NK-92 (cell line): ENCODE results near the gene CYB561D2.
A peak's percentile ranks its signal among the peaks of the same experiment; 100 is the strongest.

Experiments
- DNase-seq: peaks from one replicate; lab custom pipeline; 2025; ENCODE audit not compliant: unreplicated experiment; lab: John Stamatoyannopoulos, UW

CYB561D2 gene

GRCh38 chr3:50340448-50341329 lies 10.0 kb upstream of the CYB561D2 start, which contains the start of gene RASSF1:
Gene RASSF1, minus strand, starts transcription at chr3:50340836. Its CDS starts 31 bp downstream, at chr3:50340805.
- peak; percentile 17 for DNase-seq

- no peak for DNase-seq
Measured at GRCh38 chr3:50341537-50341936, 9.1 kb upstream of the CYB561D2 start.

GRCh38 chr3:50341996-50342650 lies 8.5 kb upstream of the CYB561D2 start:
- no peak for DNase-seq

DNA sequence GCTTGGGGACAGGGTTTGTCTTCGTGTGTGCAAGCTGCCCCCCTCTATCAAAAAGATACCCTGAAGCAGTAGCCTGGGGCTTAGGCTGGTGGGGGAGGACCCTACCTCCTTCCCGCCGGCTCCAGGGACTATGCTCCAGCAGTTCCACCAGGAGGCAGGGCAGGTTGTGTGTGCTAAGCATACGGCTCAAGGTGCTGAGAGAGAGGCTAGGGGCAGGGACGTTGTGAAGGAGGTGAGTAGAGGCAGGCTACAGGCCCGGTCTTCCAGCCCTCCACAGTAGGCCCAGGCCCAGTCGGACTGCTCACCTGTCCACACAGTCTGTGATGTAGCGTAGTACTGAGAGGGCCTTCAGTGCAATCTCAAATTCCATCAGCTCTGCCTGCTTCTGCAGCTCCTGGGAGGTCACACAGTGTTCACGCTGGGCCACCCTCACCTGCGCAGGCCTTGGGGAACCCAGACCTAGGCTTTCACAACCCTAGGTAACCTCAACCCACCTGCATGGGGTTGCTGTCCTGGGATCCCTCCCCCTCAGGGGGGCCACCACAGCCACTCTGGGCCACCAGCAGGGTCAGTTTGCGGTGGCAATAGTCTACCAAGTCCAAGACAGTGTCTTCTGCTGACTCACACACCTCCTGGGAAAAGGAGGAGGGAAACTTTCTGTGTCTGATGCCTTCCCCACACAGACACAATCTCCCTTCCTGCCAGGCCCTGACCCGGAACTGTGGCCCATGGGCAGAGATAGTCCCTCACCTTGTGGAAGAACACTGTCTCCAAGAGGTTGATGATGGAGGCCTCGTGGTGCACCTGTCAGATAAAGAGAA lies 7.6 kb upstream of the CYB561D2 start:
- DNase-seq: no peak

- DNase-seq: no peak
Measured at GRCh38 chr3:50345008-50345407, 5.7 kb upstream of the CYB561D2 start.

GRCh38 chr3:50345586-50346234 lies 5.0 kb upstream of the CYB561D2 start, which contains the start of gene ZMYND10:
Gene ZMYND10, minus strand, starts transcription at chr3:50345732. Its CDS starts 153 bp downstream, at chr3:50345579.
- DNase-seq: no peak

DNA sequence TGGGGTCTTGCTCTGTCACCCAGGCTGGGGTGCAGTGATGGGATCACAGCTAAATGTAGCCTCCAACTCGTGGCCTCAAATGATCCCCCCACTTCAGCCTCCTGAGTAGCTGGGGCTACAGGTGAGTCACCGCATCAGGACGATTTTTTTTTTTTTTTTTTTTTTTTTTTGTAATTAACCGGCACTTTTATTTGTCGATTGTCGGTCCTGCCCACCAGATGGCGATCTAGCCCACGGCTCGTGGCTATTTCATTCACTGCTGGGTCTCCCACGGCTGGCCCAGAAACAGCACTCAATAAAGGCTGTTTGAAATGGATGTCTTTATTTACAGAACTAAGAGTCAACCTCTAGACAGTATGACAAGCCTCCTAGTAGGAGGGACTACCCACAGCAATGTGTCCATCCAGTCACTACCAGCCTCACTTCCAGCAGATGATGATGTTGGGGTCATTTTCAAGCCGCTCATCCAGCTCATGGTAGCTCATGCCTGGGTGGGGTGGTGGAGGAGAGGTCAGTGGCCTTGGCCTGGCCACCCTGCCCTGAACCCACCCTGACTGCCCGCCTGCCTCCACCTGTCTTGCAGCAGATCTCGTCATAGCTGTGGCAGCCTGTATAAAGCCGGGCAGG lies 3.4 kb upstream of the CYB561D2 start:
- DNase-seq: peak; percentile 3

- no peak for DNase-seq
Measured at GRCh38 chr3:50350213-50350526, 492 bp upstream of the CYB561D2 start.

DNA sequence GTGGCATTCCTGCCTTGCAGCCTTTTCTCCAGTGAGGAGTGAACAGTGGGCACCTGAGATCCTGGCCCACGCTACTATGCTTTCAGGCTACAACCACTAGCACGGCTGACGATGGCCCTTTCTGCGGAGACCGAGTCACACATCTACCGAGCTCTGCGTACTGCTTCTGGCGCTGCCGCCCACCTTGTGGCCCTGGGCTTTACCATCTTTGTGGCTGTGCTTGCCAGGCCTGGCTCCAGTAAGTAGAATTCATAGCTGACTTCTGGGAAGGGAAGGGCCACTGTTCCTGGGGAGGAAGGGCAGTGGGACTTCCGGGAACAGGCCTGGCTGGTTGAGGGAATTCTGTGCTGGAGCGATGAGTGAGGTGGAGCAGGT lies 648 bp downstream of the CYB561D2 start:
- DNase-seq: no peak

DNA sequence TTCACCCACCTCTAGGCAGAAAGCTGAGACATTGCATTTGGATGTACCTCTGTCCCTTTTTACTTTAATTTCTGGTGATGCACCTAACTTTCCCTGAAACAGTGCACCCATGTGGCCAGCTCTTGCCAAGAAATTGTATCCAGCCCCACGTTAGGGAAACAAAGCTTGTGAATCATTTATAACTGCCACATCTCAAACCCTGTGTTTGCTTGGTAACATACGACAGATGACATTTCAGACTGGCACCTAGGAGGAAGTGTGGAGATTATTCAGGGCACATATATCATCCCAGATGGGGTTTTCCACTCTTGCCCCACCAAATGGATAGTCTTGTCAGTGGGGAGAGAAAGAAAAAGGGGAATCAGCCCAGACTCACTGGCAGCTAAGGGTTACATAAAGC lies 2.1 kb downstream of the CYB561D2 start:
- DNase-seq: no peak

DNA sequence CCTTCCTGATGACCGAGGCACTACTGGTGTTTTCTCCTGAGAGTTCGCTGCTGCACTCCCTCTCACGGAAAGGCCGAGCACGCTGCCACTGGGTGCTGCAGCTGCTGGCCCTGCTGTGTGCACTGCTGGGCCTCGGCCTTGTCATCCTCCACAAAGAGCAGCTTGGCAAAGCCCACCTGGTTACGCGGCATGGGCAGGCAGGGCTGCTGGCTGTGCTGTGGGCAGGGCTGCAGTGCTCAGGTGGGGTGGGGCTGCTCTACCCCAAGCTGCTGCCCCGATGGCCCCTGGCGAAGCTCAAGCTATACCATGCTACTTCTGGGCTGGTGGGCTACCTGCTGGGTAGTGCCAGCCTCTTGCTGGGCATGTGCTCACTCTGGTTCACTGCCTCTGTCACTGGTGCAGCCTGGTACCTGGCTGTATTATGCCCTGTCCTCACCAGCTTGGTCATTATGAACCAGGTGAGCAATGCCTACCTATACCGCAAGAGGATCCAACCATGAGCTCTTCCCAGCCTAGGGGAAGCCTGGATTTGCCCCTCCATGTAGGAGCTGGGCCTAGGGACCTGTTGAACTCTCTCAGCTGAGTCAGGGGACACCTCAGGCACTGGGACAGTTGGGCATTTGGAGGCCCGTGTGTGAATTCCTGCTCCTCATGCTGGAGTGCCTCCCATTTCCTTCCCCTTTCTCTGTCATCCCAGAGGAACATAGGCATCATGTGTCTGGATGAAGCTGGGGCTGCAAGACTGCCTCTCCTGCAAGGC lies 2.8 kb downstream of the CYB561D2 start:
- DNase-seq: no peak

- DNase-seq: no peak
Measured at GRCh38 chr3:50354186-50354764, 3.6 kb downstream of the CYB561D2 start.

DNA sequence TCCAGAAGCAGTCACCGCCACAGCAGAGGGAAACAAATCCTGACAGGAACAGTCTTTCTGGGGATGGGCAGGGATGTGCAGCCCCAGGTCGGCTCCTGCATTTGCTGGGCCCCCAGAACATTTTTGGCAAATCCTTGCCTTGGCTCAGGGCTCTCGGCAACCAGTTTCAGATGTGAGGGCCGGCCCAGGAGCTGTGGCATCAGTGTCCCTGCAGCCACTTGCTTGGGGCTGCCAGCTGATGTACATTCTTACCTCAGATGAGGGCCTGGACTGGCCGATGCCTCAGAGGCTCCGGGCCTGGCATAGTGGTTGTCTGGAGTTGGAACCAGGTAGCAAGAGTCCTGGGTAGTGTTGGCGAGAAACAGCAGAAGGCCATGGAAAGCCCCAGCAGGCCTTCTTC lies 4.2 kb downstream of the CYB561D2 start:
- DNase-seq: no peak

DNA sequence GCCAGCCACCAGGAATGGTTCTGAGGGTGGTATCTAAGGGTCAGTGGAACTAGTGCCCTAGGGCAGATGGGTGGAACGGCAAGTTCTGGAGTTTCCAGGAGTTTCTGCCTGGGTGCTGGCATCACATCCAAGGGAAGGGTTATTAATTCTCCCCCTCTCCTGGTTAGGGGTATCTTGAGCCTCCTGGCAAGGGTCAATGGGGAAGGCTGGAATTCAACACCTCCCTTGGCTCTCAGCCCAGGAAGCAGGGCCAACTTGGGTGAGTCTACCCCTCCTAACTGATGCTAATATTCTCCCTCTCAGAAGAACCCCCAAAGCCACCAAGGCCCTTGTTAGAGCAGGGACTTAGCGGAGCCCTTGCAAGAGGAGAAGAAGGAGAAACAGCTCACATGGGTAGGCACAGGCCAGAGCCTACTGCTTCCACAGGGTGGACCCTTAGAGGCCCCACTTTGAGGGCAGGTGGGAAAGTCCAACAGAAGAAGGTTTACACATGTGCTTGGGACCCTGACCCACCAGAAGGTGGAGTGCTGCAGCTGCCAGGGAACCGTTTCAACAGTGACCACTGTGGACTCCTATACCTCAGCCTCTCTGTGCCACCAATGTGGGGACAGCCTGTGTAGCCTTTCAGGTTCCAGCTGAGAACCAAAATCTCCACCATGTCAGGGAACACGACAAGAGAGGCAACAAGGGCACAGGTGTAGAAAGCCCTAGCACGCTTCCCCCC lies 5.3 kb downstream of the CYB561D2 start:
- DNase-seq: no peak

DNA sequence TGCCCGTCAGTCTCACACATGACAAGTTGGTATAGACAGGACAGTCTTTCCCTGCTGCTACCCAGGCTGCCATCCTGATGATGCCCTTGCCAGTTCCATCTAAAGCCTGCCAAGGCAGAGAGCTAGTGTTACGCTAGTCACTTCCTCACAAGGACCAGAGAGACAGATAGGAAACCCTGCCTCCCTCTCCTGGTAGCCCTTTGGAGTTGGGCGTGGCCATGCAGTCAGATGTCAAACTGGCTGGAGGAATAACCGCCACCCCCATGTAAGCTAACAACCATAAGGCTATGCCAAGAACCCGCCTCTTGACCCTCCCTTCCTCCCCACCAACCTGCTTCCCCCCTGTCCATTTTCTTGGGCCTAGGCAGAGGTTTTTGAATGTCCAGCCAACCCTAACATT lies 5.9 kb downstream of the CYB561D2 start:
- no peak for DNase-seq

DNA sequence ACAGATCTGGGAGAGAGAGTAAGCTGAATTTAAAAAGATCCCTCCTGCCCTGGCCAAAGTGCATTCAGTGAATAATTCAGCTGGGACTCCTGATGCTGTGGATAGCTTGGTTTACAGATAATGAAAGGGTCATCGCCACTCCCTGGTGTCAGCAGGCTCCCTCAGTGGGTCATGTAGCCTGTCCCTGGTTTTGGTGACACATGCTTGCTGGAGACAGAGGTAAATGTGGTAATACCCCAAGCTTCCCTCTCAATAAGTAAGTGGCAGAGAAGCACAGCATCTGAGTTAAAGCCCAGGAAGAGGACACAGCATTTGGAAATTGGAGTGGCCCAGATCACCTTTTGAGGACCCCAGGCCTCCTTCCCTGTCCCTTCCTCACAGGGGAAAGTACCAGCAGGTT lies 6.8 kb downstream of the CYB561D2 start:
- no peak for DNase-seq

DNA sequence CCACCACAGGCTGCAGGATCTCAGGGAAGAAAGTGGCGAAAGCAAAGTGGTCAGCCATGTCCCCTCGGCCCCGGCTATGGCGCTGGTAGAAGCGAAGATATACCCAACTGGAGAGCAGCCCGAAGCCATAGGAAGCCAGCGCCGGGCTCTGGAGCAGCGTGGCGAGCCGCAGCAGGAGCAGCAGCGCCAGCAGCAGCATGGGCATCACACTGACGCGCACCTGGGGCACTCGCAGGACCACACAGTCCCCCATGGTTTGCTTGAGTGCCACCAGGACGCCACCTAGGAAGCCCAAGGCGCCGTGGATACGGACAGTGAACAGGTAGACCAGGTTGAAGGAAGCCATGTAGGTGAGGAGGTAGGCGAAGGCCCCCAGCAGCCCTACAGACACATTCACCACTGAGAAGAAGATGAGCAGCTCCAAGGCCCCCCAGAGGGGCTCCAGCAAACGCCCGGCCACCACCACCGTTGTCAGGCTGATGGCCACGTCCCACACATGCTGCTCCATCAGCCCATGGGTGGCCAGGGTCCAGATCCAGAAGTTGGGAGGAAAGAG lies 7.8 kb downstream of the CYB561D2 start:
- DNase-seq: no peak

- peak; percentile 78 for DNase-seq
Measured at GRCh38 chr3:50358911-50359759, 8.5 kb downstream of the CYB561D2 start, which contains the start of gene TMEM115. Gene TMEM115, minus strand, starts transcription at chr3:50359521. Its CDS starts 458 bp downstream, at chr3:50359063.
